GM21576 (cell line): Measurements from ENCODE around the gene SLCO2A1.

ENCODE experiments used
- ATAC-seq: cut with Tn5 transposase; IDR thresholded peaks from one replicate; pipeline ENCODE4 v1.9.1; 2021; ENCODE audit warnings: mild to moderate bottlenecking, moderate library complexity; ENCODE audit not compliant: unreplicated experiment

The SLCO2A1 gene

GRCh38 chr3:133983576-133984560 is 45.9 kb downstream of the SLCO2A1 start:
- ATAC-seq: no peak

DNA sequence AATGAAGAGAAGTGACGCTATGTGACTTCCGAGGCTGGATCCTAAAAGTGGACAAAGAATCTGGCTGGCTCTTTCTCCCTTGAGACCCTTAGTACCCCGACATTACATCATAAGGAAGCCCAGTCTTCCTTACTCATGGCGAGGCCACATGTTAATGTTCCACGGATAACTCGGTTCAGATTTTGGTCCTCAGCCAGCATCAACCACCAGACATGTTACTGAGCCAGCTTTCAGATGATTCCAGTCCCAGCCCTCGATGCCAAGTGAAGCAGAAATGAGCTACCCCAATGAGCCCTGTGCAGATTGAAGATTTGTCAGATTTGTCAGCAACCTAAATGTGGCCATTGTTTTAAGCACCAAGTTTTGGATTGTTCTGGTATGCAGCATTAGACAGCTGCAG is 46.6 kb downstream of the SLCO2A1 start:
- ATAC-seq: no peak

DNA sequence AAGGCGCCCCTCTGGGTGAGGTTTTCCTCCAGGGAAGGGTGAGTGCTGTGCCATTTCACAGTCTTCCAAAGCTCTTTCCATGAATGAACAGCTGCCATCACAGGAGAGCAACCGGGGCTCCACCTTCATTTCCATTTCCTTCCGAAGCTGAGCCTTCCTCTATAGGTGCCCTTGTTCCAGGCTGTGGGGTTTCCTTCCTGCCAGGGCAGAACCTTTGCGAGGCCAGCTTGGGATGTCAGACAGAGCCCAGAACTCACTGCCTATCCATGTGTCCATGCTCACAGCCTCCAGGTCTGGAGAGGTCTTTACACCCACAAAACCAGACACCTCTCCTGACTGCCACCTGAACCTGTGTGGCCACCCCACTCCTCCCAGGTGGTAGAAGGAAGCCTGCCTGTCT is 49.2 kb downstream of the SLCO2A1 start:
- ATAC-seq: no peak

- ATAC-seq: no peak
Measured at GRCh38 chr3:133980035-133980434, 49.7 kb downstream of the SLCO2A1 start.

DNA sequence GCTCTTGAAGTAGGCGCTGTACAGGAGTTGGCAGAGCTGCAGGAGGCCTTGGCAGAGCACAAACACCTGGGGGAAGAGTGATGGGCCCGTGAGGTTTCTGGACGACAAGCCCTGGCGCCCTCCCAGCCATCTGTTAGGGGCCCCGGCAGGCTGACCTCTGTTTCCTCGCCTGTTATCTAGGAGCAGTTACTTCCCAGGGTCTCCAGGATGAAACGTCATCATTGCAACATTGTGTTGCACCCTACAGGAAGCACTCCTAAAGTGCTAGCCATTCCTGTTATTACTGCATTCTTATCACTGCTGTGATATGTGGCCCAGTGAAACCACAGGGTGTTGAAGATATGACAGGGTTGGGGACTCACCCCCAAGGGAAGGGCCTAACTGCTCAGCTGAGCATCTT is 50.2 kb downstream of the SLCO2A1 start:
- no peak for ATAC-seq

DNA sequence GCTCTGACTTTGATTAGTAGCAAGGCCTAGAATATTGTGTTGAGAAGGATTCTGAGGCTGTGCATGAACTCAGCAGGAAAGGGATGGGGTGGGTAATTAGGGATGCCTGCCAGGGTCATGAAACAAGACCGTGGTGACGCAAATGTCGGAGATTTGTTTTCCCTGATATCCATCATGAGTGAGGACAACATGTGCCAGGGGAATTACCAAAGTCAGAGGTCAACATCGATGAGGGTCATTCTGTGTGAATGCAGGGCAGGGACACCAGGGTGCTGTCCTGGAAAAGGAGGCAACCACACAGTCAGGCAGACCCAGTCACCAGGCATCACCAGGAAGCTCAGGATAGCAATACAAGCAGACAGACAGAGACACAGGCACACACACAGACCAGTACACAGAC is 52.2 kb downstream of the SLCO2A1 start:
- ATAC-seq: no peak

DNA sequence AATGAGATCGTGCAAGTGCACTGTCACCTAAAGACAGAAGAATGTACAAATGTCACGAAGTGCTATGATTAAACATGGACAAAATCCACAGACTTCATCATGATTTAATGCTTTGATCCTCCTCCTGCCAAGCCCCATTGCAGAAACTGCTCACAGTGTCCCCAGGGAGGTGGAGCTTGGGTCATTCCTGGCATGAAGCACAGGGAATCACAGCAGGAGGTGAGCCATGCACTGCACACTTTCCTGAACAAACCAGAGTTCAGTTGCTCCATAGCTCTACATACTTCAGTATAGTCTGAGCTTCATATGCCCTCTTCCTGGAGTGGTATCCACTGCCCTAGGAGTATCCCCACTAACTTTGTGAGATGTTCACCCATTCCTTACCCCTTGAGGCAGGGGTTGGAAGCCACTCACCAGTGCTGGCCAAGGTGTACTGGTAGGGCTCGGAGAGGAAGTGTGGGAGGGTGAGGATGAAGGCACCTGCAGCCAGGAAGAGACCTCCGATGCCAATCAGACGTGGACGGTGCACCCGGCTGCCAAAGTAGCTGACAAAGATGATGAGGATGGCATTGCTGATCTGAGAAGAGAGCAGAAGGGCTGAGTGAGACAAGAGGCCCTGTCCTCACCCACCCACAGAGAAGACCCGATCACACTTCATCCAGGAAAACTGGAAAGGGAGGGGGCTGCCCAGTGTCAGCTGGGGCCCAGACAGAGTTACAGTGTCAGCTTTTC is 56.3 kb downstream of the SLCO2A1 start:
- no peak for ATAC-seq

GRCh38 chr3:133972156-133972555 is 57.6 kb downstream of the SLCO2A1 start:
- ATAC-seq: no peak

- no peak for ATAC-seq
Measured at GRCh38 chr3:133970916-133971315, 58.8 kb downstream of the SLCO2A1 start.

- no peak for ATAC-seq
Measured at GRCh38 chr3:133970339-133970738, 59.4 kb downstream of the SLCO2A1 start.

DNA sequence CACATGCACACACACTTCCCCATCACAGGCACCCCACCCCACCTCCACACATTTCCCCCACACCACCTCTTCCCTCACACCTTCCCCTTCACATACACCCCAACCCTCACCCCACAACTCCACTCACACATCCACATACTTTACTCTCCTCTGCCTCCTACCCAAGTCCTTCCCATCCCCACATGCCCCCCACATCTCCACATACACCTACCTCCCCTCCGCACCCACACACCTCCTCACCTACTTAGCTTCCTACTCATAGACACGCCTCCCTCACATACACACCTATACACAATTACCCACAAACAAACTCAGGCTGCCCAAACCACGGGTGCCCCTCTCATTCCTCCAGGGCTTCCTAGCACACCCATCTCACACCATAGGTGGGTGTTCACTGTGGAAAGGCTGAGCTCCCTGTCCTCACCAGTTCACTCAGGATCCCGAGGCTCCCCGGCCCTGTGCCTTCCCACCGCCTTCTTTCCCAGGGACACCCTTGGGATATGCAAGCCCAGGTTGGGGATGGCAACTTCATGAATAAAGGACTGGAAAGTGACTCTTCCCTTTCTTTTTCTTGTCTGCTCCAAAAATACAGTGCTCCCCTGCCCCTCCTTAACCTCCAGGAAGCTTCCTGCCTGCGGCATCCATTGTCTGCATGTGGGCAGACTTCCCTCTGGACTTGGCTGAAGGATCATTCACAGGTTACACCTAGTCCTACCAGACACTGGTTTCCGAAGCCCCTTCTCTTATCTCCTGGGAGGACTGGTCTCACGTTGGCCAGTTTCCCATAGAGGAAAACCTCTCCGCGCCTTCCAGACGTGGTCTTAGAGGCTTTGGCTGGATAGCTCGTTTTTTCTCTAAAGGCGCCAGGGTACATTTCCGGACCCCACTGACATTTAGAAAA is 61.5 kb downstream of the SLCO2A1 start:
- no peak for ATAC-seq

- ATAC-seq: no peak
Measured at GRCh38 chr3:133966954-133967353, 62.8 kb downstream of the SLCO2A1 start.

DNA sequence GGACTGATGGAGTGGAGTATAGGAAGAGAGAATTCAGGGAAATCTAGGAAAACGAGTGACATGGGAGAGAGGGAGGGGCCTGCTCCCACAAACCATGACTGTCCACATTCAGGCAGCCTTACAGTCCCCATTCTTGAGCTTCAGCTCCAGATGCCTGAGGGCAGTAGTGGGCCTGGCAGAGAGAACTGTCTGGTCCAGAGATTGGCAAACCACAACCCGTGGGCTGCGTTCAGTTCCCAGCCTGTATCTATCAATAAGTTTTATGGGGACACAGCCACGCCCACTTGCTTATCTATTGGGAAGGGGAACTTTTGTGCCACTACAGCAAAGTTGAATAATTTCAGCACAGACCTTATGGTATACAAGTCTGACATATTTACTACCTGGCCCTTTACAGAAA is 63.8 kb downstream of the SLCO2A1 start:
- ATAC-seq: no peak

DNA sequence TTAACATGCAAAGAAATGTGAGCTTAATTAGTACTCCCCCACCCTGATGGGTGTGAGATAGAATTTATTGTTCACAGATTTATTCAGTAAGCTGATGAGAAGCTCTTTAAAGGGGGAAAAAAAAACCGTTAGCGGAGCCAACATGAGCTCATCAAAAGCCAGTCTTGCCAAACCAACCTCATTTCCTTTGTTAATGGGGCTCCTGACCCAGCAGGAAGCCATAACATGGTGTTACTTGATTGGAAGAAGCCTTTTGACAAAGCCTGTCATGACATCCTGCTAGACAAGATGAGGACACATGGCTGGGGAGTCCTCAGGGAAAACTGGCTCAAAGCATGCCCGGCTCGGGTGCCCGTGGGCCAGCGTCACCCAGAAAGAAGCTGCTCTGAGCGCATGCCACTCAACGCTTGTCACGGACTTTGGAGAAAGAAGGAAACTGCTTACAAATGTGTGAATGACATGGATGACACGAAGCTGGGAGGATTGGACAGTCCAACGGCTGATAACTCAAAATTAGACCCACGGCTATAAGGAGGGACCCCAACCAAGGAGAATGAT is 64.6 kb downstream of the SLCO2A1 start:
- no peak for ATAC-seq

- no peak for ATAC-seq
Measured at GRCh38 chr3:133964547-133964946, 65.2 kb downstream of the SLCO2A1 start.

- no peak for ATAC-seq
Measured at GRCh38 chr3:133963657-133964396, 65.9 kb downstream of the SLCO2A1 start.

GRCh38 chr3:133962849-133963248 is 66.9 kb downstream of the SLCO2A1 start:
- no peak for ATAC-seq

- no peak for ATAC-seq
Measured at GRCh38 chr3:133958071-133958805, 71.5 kb downstream of the SLCO2A1 start.

GRCh38 chr3:133956982-133957381 is 72.7 kb downstream of the SLCO2A1 start:
- ATAC-seq: no peak
